H9 (cell line): Measurements from ENCODE around the gene CAV2. TPM values are rescaled to one million over a fixed set of nuclear protein-coding genes. Genes with fewer than 3 reads are reported as not detected.

ENCODE experiments used
- DNase-seq: peaks from one replicate; pipeline ENCODE4 v3.0.0-alpha.2; 2017
- H2AFZ ChIP-seq: one replicate; pipeline ENCODE4 v1.6.1; 2013; ENCODE audit warnings: mild to moderate bottlenecking, low read length, control low read depth, moderate library complexity
- H2AK5ac ChIP-seq: 2 replicates; pipeline ENCODE4 v1.6.1; 2013; ENCODE audit warnings: low read length, control low read depth, mixed read lengths; ENCODE audit not compliant: insufficient read length
- H2BK120ac ChIP-seq: one replicate; pipeline ENCODE4 v1.6.1; 2013; ENCODE audit warnings: low read depth, mild to moderate bottlenecking, low read length, control low read depth, inconsistent platforms; ENCODE audit not compliant: poor library complexity, severe bottlenecking
- H2BK12ac ChIP-seq: 2 replicates; pipeline ENCODE4 v1.6.1; 2013; ENCODE audit warnings: low read length, control low read depth, mixed read lengths, low read depth; ENCODE audit not compliant: insufficient read length
- H2BK15ac ChIP-seq: 2 replicates; pipeline ENCODE4 v1.6.1; 2013; ENCODE audit warnings: low read depth, low read length, control low read depth
- H2BK20ac ChIP-seq: one replicate; pipeline ENCODE4 v1.6.1; 2013; ENCODE audit warnings: low read depth, mild to moderate bottlenecking, low read length, control low read depth, inconsistent platforms; ENCODE audit not compliant: poor library complexity, severe bottlenecking
- H2BK5ac ChIP-seq: 2 replicates; pipeline ENCODE4 v1.6.1; 2013; ENCODE audit warnings: low read length, control low read depth, mixed read lengths; ENCODE audit not compliant: insufficient read length
- H3K14ac ChIP-seq: 2 replicates; pipeline ENCODE4 v1.6.1; 2013; ENCODE audit warnings: low read length, control low read depth; ENCODE audit not compliant: insufficient read depth
- H3K18ac ChIP-seq: 2 replicates; pipeline ENCODE4 v1.6.1; 2013; ENCODE audit warnings: low read depth, mild to moderate bottlenecking, mixed read lengths, low read length, control low read depth; ENCODE audit not compliant: insufficient read length
- H3K23ac ChIP-seq: 2 replicates; pipeline ENCODE4 v1.6.1; 2013; ENCODE audit warnings: low read length, control low read depth, mixed read lengths, low read depth; ENCODE audit not compliant: insufficient read length
- H3K23me2 ChIP-seq: 2 replicates; pipeline ENCODE4 v1.6.1; 2013; ENCODE audit warnings: low read depth, mild to moderate bottlenecking, mixed read lengths, low read length, control low read depth; ENCODE audit not compliant: insufficient read length, poor library complexity, severe bottlenecking
- H3K27ac ChIP-seq: 2 replicates; pipeline ENCODE4 v1.5.1; 2013; ENCODE audit warnings: low read length, control low read depth, mixed read lengths, low read depth; ENCODE audit not compliant: insufficient read length
- H3K27me3 ChIP-seq: 2 replicates; pipeline ENCODE4 v1.6.1; 2013; ENCODE audit warnings: low read length, control low read depth, inconsistent platforms; ENCODE audit not compliant: insufficient read depth
- H3K4ac ChIP-seq: 2 replicates; pipeline ENCODE4 v1.6.1; 2013; ENCODE audit warnings: low read depth, mild to moderate bottlenecking, control low read depth, inconsistent platforms, low read length, moderate library complexity
- H3K4me1 ChIP-seq: 2 replicates; pipeline ENCODE4 v1.6.1; 2013; ENCODE audit warnings: low read length, control low read depth, inconsistent platforms; ENCODE audit not compliant: insufficient read depth
- H3K4me2 ChIP-seq: 2 replicates; pipeline ENCODE4 v1.6.1; 2013; ENCODE audit warnings: low read length, control low read depth, mixed read lengths; ENCODE audit not compliant: insufficient read length, insufficient read depth
- H3K56ac ChIP-seq: 2 replicates; pipeline ENCODE4 v1.6.1; 2013; ENCODE audit warnings: low read depth, mild to moderate bottlenecking, mixed read lengths, low read length, control low read depth; ENCODE audit not compliant: insufficient read length
- H3K79me1 ChIP-seq: 2 replicates; pipeline ENCODE4 v1.6.1; 2013; ENCODE audit warnings: low read depth, mild to moderate bottlenecking, moderate library complexity, low read length, control low read depth, inconsistent platforms; ENCODE audit not compliant: insufficient read depth, poor library complexity, severe bottlenecking
- H3K79me2 ChIP-seq: 2 replicates; pipeline ENCODE4 v1.6.1; 2013; ENCODE audit warnings: low read length, control low read depth, inconsistent platforms; ENCODE audit not compliant: insufficient read depth
- H3K9ac ChIP-seq: 2 replicates; pipeline ENCODE4 v1.6.1; 2013; ENCODE audit warnings: low read length, control low read depth, mixed read lengths; ENCODE audit not compliant: insufficient read length; ENCODE audit errors: extremely low read depth
- H3K9me3 ChIP-seq: one replicate; pipeline ENCODE4 v1.6.1; 2013; ENCODE audit warnings: low read depth, low read length, inconsistent platforms; ENCODE audit not compliant: control insufficient read depth
- H3T11ph ChIP-seq: one replicate; pipeline ENCODE4 v1.6.1; 2013; ENCODE audit warnings: mild to moderate bottlenecking, low read length, control low read depth, inconsistent platforms
- H4K20me1 ChIP-seq: one replicate; pipeline ENCODE4 v1.6.1; 2013; ENCODE audit not compliant: control insufficient read depth, insufficient read length, insufficient read depth
- H4K5ac ChIP-seq: 2 replicates; pipeline ENCODE4 v1.6.1; 2013; ENCODE audit warnings: low read depth, mild to moderate bottlenecking, mixed read lengths, low read length, control low read depth; ENCODE audit not compliant: insufficient read length
- H4K8ac ChIP-seq: replicated peaks from 2 replicates; pipeline ENCODE4 v1.6.1; 2013; ENCODE audit warnings: low read length, control low read depth, mixed read lengths, low read depth; ENCODE audit not compliant: insufficient read length
- H4K91ac ChIP-seq: 2 replicates; pipeline ENCODE4 v1.6.1; 2013; ENCODE audit warnings: low read depth, mild to moderate bottlenecking, moderate library complexity, mixed read lengths, low read length, control low read depth; ENCODE audit not compliant: insufficient read length
- H3K27ac Mint-ChIP-seq, 3 experiments: 2 replicates in 2 of 3; 3 replicates in 1 of 3; pipeline ENCODE4 v1.8.0; 2020 to 2021; ENCODE audit warnings: mixed read lengths in 3 of 3, mild to moderate bottlenecking in 1 of 3, moderate library complexity in 1 of 3
- H3K27me3 Mint-ChIP-seq: 2 replicates; pipeline ENCODE4 v1.8.0; 2021; ENCODE audit warnings: low read depth, mild to moderate bottlenecking, moderate library complexity, mixed read lengths
- H3K36me3 Mint-ChIP-seq, 3 experiments: 2 replicates in 2 of 3; 3 replicates in 1 of 3; pipeline ENCODE4 v1.8.0; 2020 to 2021; ENCODE audit warnings: low read depth in 3 of 3, mixed read lengths in 3 of 3; ENCODE audit not compliant: insufficient read depth in 1 of 3
- H3K4me1 Mint-ChIP-seq, 2 experiments: 2 replicates each; pipeline ENCODE4 v1.8.0; 2020; ENCODE audit warnings: mixed read lengths in 2 of 2
- H3K4me3 Mint-ChIP-seq, 2 experiments: 2 replicates in 1 of 2; 3 replicates in 1 of 2; pipeline ENCODE4 v1.8.0; 2020 to 2021; ENCODE audit warnings: mild to moderate bottlenecking in 2 of 2, mixed read lengths in 2 of 2, moderate library complexity in 1 of 2
- H3K9me3 Mint-ChIP-seq, 2 experiments: 2 replicates in 1 of 2; 3 replicates in 1 of 2; pipeline ENCODE4 v1.8.0; 2020; ENCODE audit warnings: mild to moderate bottlenecking in 2 of 2, mixed read lengths in 2 of 2, moderate library complexity in 1 of 2
- CTCF ChIP-seq: fragments of 200-600 bp; sonication (generic); conservative IDR thresholded peaks from 3 replicates; pipeline ENCODE4 v1.8.0; 2021; ENCODE audit warnings: antibody characterized with exemption, mild to moderate bottlenecking
- WGBS: extraction: QIAGEN DNeasy Blood & Tissue Kit; methylation state at CpG from one replicate; pipeline ENCODE4 v1.1.7; 2013; ENCODE audit warnings: missing lambda C conversion rate, low lambda C conversion rate, mixed read lengths; ENCODE audit not compliant: insufficient read length; ENCODE audit errors: extremely low coverage; 5-methylcytosine and 5-hydroxymethylcytosine counted together
- total RNA-seq: library from RNA; stranded (reverse); gene quantifications from 2 replicates; pipeline ENCODE4 v1.2.1, GENCODE V29; 2021

The CAV2 gene
- total RNA-seq, 1 experiment from 2014 or later, result 3.7 TPM

DNA sequence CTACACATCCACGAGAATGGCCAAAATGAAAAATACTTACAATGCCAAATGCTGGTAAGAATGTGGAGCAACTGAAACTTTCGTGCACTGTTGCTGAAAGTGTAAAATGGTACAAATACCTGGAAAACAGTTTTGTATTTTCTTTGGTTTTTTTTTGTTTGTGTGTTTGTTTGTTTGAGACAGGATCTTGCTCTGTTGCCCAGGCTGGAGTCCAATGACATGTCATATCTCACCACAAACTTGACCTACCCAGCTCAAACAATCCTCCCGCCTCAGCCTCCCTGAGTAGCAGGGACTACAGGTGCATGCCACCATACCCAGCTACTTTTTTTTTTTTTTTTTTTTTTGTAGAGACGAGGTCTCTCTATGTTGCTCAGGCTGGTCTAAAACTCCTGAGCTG, 35.6 kb upstream of the CAV2 start:
- no peaks in the 10 kb centered on the region for H4K20me1 ChIP-seq
- no peak overlapping the region for H3K14ac ChIP-seq
- H3K18ac ChIP-seq, result no peak overlapping the region
- Mint-ChIP-seq H3K9me3 (no peaks in the 10 kb centered on the region), H3K4me1 (peaks cover 4% of the 10 kb centered on the region in 2 experiments; a peak in 3 of 4 replicates), H3K27me3 (no peaks in the 10 kb centered on the region), H3K27ac (no peak overlapping the region), H3K36me3 (no peaks in the 10 kb centered on the region), H3K4me3 (no peak overlapping the region)
- no peak overlapping the region for H3K4me2 ChIP-seq
- no peak overlapping the region for H2BK12ac ChIP-seq
- no peak for DNase-seq
- H4K5ac ChIP-seq, result no peak overlapping the region
- no peak overlapping the region for H3K4ac ChIP-seq
- H2BK20ac ChIP-seq, result no peak overlapping the region
- H3K27me3 ChIP-seq, result no peaks in the 10 kb centered on the region
- H2BK120ac ChIP-seq, result no peak overlapping the region
- H3K79me2 ChIP-seq, result no peaks in the 10 kb centered on the region
- no peaks in the 10 kb centered on the region for H3K9me3 ChIP-seq
- H4K8ac ChIP-seq, result no peak overlapping the region
- H3K56ac ChIP-seq, result no peak overlapping the region
- H2AFZ ChIP-seq, result no peak overlapping the region
- no peak overlapping the region for H3K9ac ChIP-seq
- H3T11ph ChIP-seq, result no peak overlapping the region
- H2BK15ac ChIP-seq, result no peak overlapping the region
- H3K79me1 ChIP-seq, result no peaks in the 10 kb centered on the region
- no peak overlapping the region for H2BK5ac ChIP-seq
- no peaks in the 10 kb centered on the region for H3K4me1 ChIP-seq
- no CpG with 5 or more reads among the region's 4 CpGs for WGBS
- no peak overlapping the region for H3K27ac ChIP-seq
- no peak for TF ChIP-seq CTCF
- no peak overlapping the region for H4K91ac ChIP-seq
- H3K23ac ChIP-seq, result no peak overlapping the region
- no peak overlapping the region for H2AK5ac ChIP-seq
- H3K23me2 ChIP-seq, result no peaks in the 10 kb centered on the region
